OCI-LY7 (cell line): ENCODE measurements around the gene CSTB. TPM values are rescaled to one million over a fixed set of nuclear protein-coding genes. Genes with fewer than 3 reads are reported as not detected.

Source experiments
- BruUV-seq: library from RNA; stranded (reverse); fragments of 400-500 nt; replicated peaks from 2 replicates; lab custom pipeline; 2021; lab: Mats Ljungman, UMichigan
- CTCF ChIA-PET: fragments of 300-600 bp; sonication (Branson Sonifier 250); formaldehyde crosslinking; loops from one replicate; lab custom pipeline; 2022; ENCODE audit warnings: antibody characterized with exemption; ENCODE audit not compliant: unreplicated experiment; lab: Charles Lee
- POLR2A ChIA-PET: fragments of 300-600 bp; sonication (Branson Sonifier 250); formaldehyde crosslinking; loops from one replicate; lab custom pipeline; 2022; ENCODE audit warnings: antibody characterized with exemption; lab: Charles Lee
- DNase-seq: peaks from one replicate; pipeline ENCODE4 v3.0.0-alpha.2; 2015; ENCODE audit warnings: low spot score
- H2AFZ ChIP-seq: fragments of 200-600 bp; sonication (generic), shearing (Covaris generic); 2 replicates; pipeline ENCODE4 v1.6.1; 2014; ENCODE audit warnings: mild to moderate bottlenecking, antibody characterized with exemption, low read length, moderate library complexity
- H3K27ac ChIP-seq: fragments of 200-600 bp; sonication (generic); 2 replicates; pipeline ENCODE4 v1.5.1; 2014; ENCODE audit warnings: mixed run types, low read depth, mild to moderate bottlenecking, moderate library complexity, low read length, inconsistent platforms; ENCODE audit not compliant: poor library complexity, severe bottlenecking
- H3K36me3 ChIP-seq: fragments of 200-600 bp; sonication (generic); 2 replicates; pipeline ENCODE4 v1.6.1; 2014; ENCODE audit warnings: mild to moderate bottlenecking, antibody characterized with exemption, low read length, moderate library complexity, mixed read lengths; ENCODE audit not compliant: insufficient read depth
- H3K4me1 ChIP-seq: fragments of 200-600 bp; sonication (generic); 2 replicates; pipeline ENCODE4 v1.5.1; 2014; ENCODE audit warnings: mild to moderate bottlenecking, low read length; ENCODE audit not compliant: insufficient read depth, poor library complexity, severe bottlenecking
- H3K4me2 ChIP-seq: fragments of 200-600 bp; sonication (generic); 2 replicates; pipeline ENCODE4 v1.6.1; 2014; ENCODE audit warnings: mild to moderate bottlenecking, low read length
- H3K4me3 ChIP-seq: fragments of 200-600 bp; sonication (generic); 2 replicates; pipeline ENCODE4 v1.5.1; 2014; ENCODE audit warnings: mild to moderate bottlenecking, low read depth, low read length; ENCODE audit not compliant: poor library complexity, severe bottlenecking
- H3K79me2 ChIP-seq: fragments of 200-600 bp; sonication (generic); 2 replicates; pipeline ENCODE4 v1.6.1; 2016; ENCODE audit warnings: low read depth, mild to moderate bottlenecking, low read length, moderate library complexity, mixed read lengths; ENCODE audit not compliant: insufficient read depth
- H3K9me2 ChIP-seq: fragments of 200-600 bp; sonication (generic); 2 replicates; pipeline ENCODE4 v1.6.1; 2016; ENCODE audit warnings: mild to moderate bottlenecking, low read length, mixed read lengths; ENCODE audit not compliant: insufficient read depth
- H3K9me3 ChIP-seq: fragments of 200-600 bp; sonication (generic); 2 replicates; pipeline ENCODE4 v1.6.1; 2014; ENCODE audit warnings: mild to moderate bottlenecking, mixed run types, low read length, mixed read lengths
- H4K20me1 ChIP-seq: fragments of 200-600 bp; sonication (generic); 2 replicates; pipeline ENCODE4 v1.6.1; 2014; ENCODE audit warnings: mild to moderate bottlenecking, antibody characterized with exemption, low read length, moderate library complexity, mixed read lengths; ENCODE audit not compliant: insufficient read depth
- CTCF ChIP-seq: fragments of 200-600 bp; sonication (generic); conservative IDR thresholded peaks from 2 replicates; pipeline ENCODE4 v1.5.1; 2014; ENCODE audit warnings: mild to moderate bottlenecking, antibody characterized with exemption, low read length, moderate library complexity, mixed read lengths
- EZH2phosphoT487 ChIP-seq: fragments of 200-600 bp; sonication (generic); IDR thresholded peaks from 2 replicates; pipeline ENCODE4 v1.6.1; 2018; ENCODE audit warnings: low read depth, borderline replicate concordance, mild to moderate bottlenecking, mixed run types, antibody characterized with exemption, low read length, moderate library complexity, mixed read lengths
- intact Hi-C: fragments of 100-400 bp; cut with micrococcal nuclease; formaldehyde crosslinking; loops from one replicate; pipeline ENCODE4 v1.10.0; 2022; ENCODE audit not compliant: unreplicated experiment
- total RNA-seq, 2 experiments: library from RNA; depleted of rRNA in 1 of 2; stranded (reverse); fragments of >200 nt in 1 of 2; shearing (Covaris generic) in 1 of 2; gene quantifications; 2 replicates each; pipeline ENCODE4 v1.2.3, GENCODE V29; 2014 to 2022

CSTB gene
- total RNA-seq, 2 experiments from 2014 or later = 15.6 to 33.3 TPM

DNA sequence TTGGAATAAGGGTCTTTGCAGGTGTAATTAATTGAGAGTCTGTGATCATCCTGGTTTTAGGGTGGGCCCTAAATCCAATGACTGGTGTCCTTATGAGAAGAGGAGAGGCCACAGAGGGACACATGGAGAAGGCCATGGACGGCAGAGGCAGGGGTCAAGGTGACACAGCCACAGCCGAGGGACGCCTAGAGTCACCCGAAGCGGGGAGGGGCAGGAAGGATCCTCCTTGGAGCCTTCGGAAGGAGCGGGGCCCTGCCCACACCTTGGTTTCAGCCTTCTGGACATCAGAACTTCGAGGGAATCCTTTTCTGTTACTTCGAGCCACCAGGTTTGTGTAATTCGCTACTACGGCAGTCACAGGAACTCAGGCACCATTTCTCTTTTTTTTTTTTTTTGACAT lies 44.4 kb upstream of the CSTB start:
- Histone ChIP-seq H3K9me3 (no peaks in the 10 kb centered on the region), H2AFZ (no peak overlapping the region), H3K4me1 (peaks cover 29% of the 10 kb centered on the region), H3K79me2 (no peaks in the 10 kb centered on the region), H3K27ac (no peak overlapping the region), H3K9me2 (no peaks in the 10 kb centered on the region), H3K4me3 (no peak overlapping the region), H4K20me1 (no peaks in the 10 kb centered on the region), H3K36me3 (no peaks in the 10 kb centered on the region), H3K4me2 (no peak overlapping the region)
- TF ChIP-seq CTCF (no peak), EZH2phosphoT487 (no peak)
- BruUV-seq = no TSS peak
- intact Hi-C loops = no loop called here
- ChIA-PET CTCF (no interaction called here), POLR2A (no interaction called here)
- DNase-seq = no peak

GRCh38 chr21:43819511-43820405 lies 43.6 kb upstream of the CSTB start:
- peaks cover 31% of the 10 kb centered on the region for H3K4me1 ChIP-seq
- no peak for DNase-seq
- BruUV-seq = no TSS peak
- intact Hi-C loops = no loop called here
- no peaks in the 10 kb centered on the region for H3K9me3 ChIP-seq
- H3K79me2 ChIP-seq = no peaks in the 10 kb centered on the region
- H3K36me3 ChIP-seq = no peaks in the 10 kb centered on the region
- H4K20me1 ChIP-seq = no peaks in the 10 kb centered on the region
- CTCF ChIA-PET = interaction anchor here (0.5 kb wide), 1 partner anchor 95 kb away, joined by 8 read pairs; no protein-coding TSS in a partner anchor
- no peak overlapping the region for H3K4me3 ChIP-seq
- TF ChIP-seq EZH2phosphoT487 (no peak), CTCF (no peak)
- POLR2A ChIA-PET = interaction anchor here (0.6 to 1.6 kb wide), 2 partner anchors 46 to 73 kb away, joined by 4 to 5 read pairs; no protein-coding TSS in a partner anchor
- no peak overlapping the region for H3K27ac ChIP-seq
- no peak overlapping the region for H2AFZ ChIP-seq
- no peak overlapping the region for H3K4me2 ChIP-seq
- no peaks in the 10 kb centered on the region for H3K9me2 ChIP-seq
